ENCODE results near the gene GREB1.

Gene GREB1

GRCh38 chr2:11502740-11503292, 31.0 kb upstream of the GREB1 start:
- H3K4me3 ChIP-seq (ENCODE audit: low read depth, low read length) = no peak overlapping the region
- no peak for TF ChIP-seq CTCF (IDR thresholded peaks at IDR 0.05; ENCODE audit: control insufficient read depth, extremely low read depth, insufficient read depth)
- DNase-seq (ENCODE audit: low read depth) = peak; percentile 51

- no peak overlapping the region for H3K4me3 ChIP-seq (ENCODE audit: low read depth, low read length)
- no peak for TF ChIP-seq CTCF (IDR thresholded peaks at IDR 0.05; ENCODE audit: control insufficient read depth, extremely low read depth, insufficient read depth)
- no peak for DNase-seq (ENCODE audit: low read depth)
Measured at GRCh38 chr2:11503354-11503927, 30.4 kb upstream of the GREB1 start.

- TF ChIP-seq CTCF (IDR thresholded peaks at IDR 0.05; ENCODE audit: control insufficient read depth, extremely low read depth, insufficient read depth) = no peak
- no peak overlapping the region for H3K4me3 ChIP-seq (ENCODE audit: low read depth, low read length)
- no peak for DNase-seq (ENCODE audit: low read depth)
Measured at GRCh38 chr2:11505652-11506610, 27.9 kb upstream of the GREB1 start.

GRCh38 chr2:11506611-11506969, 27.3 kb upstream of the GREB1 start:
- DNase-seq (ENCODE audit: low read depth) = no peak
- no peak for TF ChIP-seq CTCF (IDR thresholded peaks at IDR 0.05; ENCODE audit: control insufficient read depth, extremely low read depth, insufficient read depth)

GRCh38 chr2:11507517-11507916, 26.3 kb upstream of the GREB1 start:
- H3K4me3 ChIP-seq (ENCODE audit: low read depth, low read length) = no peak overlapping the region
- DNase-seq (ENCODE audit: low read depth) = no peak
- TF ChIP-seq CTCF (IDR thresholded peaks at IDR 0.05; ENCODE audit: control insufficient read depth, extremely low read depth, insufficient read depth) = no peak

More at GRCh38 chr2:11506611-11506969, 27.3 kb upstream of the GREB1 start:
- H3K4me3 ChIP-seq (ENCODE audit: low read depth, low read length) = no peak overlapping the region

- no peak for DNase-seq (ENCODE audit: low read depth)
- H3K4me3 ChIP-seq (ENCODE audit: low read depth, low read length) = no peak overlapping the region
Measured at GRCh38 chr2:11508279-11508678, 25.6 kb upstream of the GREB1 start.

More at GRCh38 chr2:11508279-11508678, 25.6 kb upstream of the GREB1 start:
- no peak for TF ChIP-seq CTCF (IDR thresholded peaks at IDR 0.05; ENCODE audit: control insufficient read depth, extremely low read depth, insufficient read depth)

Measured in LNCaP clone FGC (cell line).